Prostate gland (tissue), 2 donors: Measurements from ENCODE around the gene JKAMP.

Source experiments
- POLR2A ChIP-seq: fragments of 450-650 bp; IDR thresholded peaks from one replicate; pipeline ENCODE4 v1.6.1; 2016; ENCODE audit warnings: antibody characterized with exemption, mild to moderate bottlenecking
- POLR2AphosphoS5 ChIP-seq: sonication (generic); formaldehyde crosslinking; IDR thresholded peaks from one replicate; pipeline ENCODE4 v1.6.1; 2017; ENCODE audit warnings: antibody characterized with exemption
- TF ChIP-seq, protein P1 (sequence below), 4 experiments: fragments of 200-600 bp in 2 of 4; fragments of 450-650 bp in 2 of 4; sonication (generic) in 2 of 4; IDR thresholded peaks; 1 replicate in 3 of 4; 2 replicates in 1 of 4; pipeline ENCODE4 v1.5.1; 2016 to 2019; ENCODE audit warnings: antibody characterized with exemption in 4 of 4, mild to moderate bottlenecking in 2 of 4, moderate library complexity in 2 of 4

DNA sequence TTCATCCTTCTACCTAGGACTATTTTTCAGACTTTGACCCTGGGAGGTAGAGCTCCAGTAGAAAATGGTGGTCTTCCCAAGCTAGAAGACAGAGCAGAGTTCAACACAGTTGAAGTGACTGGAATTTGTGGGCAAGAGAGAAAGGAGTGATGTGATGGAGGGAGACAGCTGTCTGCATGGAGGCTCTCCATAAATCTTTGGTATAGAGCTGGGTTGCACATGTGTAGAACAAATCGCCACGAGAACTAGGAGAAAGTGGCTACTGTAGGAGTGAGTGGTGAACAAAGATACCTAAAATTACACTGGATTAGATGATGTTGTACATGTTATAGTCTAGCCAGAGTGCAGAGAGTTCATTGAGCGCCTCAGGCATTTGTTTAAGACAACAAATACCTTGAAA is 33.6 kb upstream of the JKAMP start:
- TF ChIP-seq, protein P1, sequence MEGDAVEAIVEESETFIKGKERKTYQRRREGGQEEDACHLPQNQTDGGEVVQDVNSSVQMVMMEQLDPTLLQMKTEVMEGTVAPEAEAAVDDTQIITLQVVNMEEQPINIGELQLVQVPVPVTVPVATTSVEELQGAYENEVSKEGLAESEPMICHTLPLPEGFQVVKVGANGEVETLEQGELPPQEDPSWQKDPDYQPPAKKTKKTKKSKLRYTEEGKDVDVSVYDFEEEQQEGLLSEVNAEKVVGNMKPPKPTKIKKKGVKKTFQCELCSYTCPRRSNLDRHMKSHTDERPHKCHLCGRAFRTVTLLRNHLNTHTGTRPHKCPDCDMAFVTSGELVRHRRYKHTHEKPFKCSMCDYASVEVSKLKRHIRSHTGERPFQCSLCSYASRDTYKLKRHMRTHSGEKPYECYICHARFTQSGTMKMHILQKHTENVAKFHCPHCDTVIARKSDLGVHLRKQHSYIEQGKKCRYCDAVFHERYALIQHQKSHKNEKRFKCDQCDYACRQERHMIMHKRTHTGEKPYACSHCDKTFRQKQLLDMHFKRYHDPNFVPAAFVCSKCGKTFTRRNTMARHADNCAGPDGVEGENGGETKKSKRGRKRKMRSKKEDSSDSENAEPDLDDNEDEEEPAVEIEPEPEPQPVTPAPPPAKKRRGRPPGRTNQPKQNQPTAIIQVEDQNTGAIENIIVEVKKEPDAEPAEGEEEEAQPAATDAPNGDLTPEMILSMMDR (IDR thresholded peaks at IDR 0.05), result no peak
- TF ChIP-seq POLR2AphosphoS5 (no peak), POLR2A (no peak)
